Stimulated activated CD4-positive, alpha-beta T cell treated with anti-CD3 and anti-CD28 coated beads, Interleukin-4, amount 100 ng/mL, for 24 hours (primary cell): ENCODE data around the gene MSI2.

ENCODE experiments used
- DNase-seq: peaks from one replicate; pipeline ENCODE4 v3.0.0-alpha.2; 2020

MSI2 gene

DNA sequence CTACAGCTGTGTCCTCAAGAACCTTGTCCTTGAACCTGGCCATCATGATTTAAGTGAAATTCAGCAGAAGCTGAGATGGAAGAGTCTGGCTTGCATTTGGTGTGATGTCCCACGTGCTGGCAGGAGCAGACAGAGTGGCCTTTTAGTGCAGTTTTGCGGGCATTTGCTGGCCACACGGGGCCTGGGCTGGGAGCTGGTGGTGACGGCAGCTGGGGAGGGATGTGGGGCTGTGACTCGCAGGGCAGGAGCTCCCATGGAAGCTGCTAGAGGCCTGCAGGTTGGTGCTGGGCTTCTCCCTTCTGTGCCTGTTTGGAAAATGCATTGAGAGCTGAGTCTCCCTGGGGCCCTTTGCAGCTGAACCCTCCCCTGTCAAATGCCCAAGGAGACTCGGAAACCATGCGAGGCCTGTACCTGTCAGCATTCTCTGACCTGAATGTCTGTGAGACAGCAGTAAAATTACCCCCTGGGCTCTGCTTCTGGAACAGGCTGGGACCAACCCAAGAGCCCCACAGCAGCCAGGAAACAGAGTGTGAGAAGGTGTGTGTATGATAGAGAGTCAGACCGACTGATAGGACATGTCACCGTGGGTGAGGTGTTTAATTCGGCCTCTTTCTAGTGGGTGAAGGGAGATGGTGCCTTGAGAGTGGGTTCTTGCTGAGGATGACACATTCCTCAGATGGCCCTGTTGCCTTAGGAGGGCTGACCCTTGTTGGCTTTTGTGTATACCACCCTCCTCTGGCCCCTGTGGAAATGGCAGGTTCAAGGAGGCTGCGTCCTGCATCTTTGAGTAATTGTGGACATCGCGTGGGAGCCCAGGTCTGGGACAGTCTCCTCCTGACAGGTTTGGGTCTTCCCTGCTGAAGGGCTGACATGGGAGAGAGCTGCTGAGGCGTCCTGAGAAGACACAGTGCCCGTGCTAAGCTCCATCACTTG lies 145.5 kb downstream of the MSI2 start:
- no peak for DNase-seq

DNA sequence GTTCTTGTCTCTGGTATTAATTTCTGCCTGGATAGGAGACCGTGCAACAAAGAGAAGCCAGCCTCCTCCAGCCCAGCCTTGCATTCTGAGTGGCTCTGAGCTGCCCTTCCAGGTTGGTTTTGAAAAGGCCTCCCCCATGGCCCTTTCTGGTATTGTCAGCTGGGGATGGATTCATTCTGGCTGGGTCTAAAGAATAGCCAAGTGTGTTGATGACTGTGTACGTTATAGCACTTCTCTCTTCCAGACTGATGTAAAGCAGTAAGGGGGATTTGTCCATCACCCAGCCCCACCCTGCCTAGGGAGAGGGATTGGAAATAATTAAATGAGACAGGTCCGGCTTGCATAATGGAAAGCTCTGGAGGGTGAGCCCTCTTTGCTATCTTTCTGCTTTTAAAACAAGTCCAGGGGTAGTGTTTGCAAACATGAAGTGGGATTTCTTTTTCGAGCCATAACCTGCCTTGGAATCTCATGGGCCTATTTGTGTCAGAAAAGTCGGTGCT lies 146.4 kb downstream of the MSI2 start:
- DNase-seq = no peak

DNA sequence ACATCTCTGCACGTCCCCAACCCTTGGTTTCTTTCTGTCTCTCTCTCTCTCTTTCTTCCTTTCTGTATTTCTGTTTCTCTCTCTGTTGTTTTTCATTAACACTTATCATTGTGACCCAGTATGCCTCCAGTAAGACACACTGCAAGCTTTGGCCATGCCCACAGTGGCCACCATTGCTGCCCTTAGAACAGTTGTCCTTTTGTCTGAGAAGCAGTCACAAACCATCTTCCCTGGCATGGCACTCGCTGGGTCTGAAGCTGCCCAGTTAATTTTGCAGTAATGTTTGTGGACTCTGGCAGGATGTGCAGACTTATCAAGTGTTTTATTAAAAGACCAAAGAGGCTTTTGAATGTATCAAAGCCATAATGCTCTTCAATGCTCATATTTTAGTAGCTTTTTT lies 146.9 kb downstream of the MSI2 start:
- no peak for DNase-seq

DNA sequence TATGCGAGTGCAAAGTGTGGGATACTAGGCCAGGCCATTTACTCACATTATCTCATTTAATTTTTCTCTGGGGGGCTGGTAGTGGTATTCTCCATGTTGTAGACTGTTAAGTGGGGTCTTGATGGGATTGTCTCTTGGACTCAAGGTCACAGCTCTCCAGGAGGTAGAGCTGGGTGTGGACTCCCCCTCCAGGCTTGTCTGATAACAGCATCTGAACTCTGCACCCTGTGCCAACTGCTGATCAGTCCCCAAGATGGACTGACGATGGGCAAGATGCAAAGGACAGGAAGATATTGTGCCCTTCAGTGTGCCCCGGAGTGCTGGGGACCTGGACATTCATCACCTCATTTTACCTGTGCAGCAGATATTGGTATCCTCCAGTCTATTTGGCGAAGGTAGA lies 147.8 kb downstream of the MSI2 start:
- DNase-seq = no peak

DNA sequence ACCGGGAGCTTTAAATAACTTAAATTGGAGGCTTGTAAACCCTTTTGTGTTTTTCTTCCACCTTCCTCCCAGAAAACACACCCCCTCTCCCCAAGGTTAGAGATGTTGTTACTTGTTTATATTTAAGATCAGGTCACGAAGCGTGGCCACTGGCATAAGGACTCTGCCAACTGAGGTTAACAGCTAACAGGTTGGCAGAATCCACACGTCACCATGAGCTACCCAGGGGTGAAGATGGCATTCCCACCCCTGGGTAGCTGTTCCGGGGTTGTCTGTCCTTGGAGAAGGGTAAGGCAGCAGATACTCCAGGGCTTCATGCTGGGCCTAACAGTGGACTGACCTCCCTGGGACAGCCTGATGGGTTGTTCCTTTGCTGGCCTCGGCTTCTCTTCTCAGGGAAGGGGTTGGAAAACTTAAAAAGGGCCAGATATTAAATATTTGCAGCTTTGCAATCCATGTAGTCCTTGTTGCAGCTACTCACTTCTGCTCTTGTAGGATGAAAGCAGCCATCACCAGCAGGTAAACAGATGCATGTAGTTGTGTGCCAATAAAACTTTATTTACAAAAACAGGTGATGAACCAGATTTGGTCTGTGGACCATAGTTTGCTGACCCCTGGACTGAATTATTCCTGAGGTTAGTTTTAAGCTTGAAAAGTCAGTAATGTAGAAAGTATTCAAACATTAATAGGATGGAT lies 148.6 kb downstream of the MSI2 start:
- DNase-seq = no peak

DNA sequence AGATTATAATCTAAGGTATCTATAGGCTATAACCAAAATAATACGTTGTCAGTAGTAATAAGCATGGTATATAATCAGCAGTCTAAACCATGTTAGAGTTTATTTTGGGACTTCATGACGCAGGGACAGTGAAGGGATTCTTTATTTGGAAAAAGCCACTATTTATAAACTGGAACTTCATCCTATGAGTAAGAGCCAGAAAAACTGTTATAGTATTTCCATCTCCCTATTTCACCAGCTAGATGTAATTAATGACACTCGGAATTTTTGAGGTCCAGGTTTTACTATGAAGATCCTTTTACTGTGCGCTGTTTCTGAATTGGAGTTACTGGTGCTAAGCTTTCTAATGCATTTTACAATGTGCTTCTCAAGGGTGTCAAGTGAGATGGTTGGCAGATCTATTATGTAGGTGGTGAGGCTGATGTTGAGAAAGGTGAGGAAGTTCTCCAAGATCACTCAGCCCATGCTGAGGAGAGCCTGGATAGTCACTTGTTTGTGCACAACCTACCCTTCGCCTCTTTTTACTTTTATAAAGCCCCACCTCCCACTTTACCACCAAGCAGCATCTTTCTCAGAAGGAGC lies 149.3 kb downstream of the MSI2 start:
- DNase-seq = no peak

DNA sequence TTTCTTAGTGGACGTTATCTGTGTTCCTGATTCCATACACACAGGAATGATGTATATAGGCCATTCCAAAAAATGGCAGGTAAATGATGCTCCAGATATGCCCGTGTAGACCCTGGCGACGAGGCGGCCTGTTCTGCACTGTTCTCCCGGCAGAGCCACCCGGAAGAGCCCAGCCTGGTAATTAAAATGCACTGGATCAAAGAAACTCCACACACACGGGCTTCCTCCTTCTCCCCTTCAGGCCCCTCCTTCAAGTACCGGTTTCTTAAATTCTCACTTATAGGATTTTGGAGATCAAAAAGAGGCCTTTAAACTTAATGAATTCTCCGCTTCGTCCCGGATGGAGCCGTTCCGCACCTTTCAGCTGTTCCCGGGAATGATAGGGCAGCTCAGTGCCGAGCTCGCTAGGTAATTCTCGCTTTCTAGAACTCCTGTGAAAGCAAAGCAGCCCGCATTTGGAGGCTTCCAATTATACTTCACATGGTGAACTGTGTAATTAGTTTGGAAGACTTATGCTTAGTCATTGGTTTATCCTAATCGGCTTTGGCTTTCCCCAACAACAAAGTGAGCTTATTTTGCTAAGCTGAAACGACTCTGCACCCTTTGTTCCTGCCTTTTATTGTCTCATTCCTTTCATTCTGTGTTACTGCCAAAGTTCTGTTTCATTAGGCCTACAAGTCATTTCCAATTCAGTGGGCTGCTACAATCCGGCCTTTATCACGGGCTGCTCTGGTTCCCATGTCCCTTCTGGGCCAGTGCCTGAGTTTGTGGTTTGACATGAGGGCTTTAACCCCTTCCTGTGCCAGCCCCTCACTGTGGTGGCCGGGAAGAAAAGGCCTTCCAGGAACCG lies 150.0 kb downstream of the MSI2 start:
- DNase-seq = no peak

DNA sequence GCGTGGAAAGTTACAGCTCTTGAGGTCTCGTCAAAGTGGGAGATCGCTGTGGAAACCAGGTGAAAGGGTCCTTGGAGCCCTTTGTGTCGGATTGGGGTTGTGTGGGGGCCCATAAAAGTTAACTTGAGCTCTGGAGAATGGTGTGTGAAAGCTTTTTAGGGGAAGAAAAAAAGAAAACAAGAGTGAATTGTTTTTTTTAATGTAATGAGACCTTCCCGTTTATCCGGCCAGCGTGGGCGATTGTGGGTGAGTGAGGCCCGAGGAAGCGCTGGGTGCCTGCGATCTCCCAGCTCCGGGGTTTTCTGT lies 150.6 kb downstream of the MSI2 start:
- no peak for DNase-seq

DNA sequence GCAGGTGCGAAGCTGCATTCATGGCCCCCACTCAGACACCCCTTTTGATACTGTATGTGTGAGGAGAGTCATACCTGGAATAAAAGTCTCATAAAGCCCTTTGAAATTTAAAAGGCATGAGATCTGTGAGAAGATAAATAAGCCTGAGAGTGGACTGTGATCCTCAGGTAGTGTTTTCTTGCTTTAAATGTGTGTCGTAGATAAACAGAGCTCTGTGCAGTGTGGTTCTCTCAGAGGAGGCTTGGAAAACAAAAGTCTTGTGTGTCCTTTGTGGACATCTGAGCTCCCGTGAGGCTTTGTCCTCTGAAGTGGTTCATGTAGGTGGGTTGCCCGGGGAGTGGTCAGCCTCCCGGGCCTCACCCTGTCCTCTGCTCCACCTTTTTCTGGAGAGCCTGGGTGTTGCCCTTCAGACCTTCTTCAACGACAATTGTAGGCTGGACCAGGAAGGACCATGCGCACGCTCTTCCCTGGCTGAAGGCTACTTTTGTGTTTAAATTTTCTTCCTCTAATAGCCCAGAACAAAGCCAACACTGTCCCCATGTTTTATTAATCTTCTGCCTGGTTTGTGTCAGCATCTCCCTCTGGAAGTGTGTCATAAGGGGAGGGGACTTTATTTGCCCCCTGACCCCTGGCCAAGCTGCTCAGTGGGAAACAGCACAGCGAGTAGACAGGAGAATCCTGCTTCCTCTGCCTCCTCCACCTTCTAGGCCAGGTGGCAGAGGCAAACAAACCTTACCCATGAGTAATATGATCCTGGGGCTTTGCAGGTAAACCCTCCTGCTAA lies 151.2 kb downstream of the MSI2 start:
- no peak for DNase-seq

DNA sequence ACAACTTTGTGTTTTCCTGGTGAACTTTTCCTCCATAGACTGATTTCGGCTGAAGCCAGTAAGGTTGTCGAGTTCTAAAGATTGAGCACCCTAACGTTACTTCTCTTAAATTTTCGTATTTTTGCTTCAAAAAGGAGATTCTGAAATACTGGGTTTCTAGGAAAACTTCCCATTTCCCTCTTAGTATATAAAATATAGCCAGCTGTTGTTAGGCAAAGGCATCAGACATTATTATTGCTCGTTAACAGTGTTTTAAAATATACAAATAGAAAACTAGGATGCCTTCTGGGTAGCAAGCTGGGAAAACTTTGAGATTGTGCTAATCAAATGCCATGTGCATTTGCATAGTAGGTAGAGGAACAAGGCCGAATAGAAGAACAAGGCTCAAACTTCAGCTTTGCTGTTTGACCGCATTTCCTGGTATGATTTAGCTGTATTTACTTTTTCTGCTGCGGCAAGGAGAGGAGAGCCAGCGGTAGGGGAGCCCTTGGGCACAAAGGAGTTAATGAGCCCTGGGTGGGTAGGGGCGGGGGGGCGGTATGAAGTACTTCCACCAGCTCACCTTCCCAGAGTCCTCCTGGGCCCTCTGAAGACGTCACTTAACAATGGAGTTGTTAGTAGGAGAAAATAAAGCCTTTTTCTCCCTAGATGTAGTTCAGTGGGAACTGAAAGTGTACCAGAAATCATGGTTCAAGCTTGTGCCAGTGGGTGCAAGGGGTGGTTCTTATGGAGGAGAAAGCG lies 151.9 kb downstream of the MSI2 start:
- DNase-seq = peak; percentile 17

DNA sequence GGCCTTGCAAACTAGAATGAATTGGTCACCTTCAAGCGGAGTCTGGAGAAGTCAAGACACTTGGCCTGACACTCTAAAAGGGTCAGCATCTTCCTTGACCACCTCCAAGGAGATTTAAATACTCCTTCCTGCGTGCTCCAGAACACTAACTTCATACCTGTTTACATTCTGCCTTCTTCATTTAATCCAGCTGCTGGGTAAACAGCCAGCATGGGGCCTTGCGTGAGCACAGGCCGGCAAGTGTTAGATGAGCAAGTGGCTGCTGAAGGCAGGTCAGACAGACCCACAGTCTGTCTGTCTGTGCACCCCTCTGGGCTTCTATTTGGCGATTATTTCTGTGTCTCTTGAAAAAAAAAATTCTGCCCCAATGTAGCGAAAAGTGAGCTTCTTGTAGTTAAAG lies 153.8 kb downstream of the MSI2 start:
- no peak for DNase-seq

DNA sequence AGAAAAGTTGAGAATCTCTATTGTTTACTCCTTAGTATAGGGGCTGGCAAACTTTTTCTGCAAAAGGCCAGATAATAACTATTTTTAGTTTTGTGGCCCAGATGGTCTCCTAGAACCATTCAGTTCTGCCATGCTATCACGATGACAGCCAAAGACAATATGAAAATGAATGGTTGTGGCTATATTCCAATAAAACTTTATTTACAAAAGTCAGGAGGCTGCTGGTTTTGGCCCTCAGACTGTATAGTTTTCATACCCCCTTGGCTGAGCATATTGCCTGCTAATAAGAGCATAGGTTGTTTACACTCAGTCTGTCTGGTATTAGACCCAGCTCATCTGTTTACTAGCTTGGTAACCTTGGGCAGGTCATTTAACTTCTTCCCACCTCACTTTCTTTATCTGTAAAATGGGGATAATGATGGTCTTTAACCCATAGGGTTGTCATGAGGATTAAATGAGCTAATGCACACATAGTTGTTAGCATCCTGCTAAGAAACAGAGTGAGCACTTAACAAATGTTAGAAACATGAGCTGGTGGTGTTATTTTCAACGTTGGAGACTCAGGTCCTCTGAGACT lies 156.3 kb downstream of the MSI2 start:
- no peak for DNase-seq

DNA sequence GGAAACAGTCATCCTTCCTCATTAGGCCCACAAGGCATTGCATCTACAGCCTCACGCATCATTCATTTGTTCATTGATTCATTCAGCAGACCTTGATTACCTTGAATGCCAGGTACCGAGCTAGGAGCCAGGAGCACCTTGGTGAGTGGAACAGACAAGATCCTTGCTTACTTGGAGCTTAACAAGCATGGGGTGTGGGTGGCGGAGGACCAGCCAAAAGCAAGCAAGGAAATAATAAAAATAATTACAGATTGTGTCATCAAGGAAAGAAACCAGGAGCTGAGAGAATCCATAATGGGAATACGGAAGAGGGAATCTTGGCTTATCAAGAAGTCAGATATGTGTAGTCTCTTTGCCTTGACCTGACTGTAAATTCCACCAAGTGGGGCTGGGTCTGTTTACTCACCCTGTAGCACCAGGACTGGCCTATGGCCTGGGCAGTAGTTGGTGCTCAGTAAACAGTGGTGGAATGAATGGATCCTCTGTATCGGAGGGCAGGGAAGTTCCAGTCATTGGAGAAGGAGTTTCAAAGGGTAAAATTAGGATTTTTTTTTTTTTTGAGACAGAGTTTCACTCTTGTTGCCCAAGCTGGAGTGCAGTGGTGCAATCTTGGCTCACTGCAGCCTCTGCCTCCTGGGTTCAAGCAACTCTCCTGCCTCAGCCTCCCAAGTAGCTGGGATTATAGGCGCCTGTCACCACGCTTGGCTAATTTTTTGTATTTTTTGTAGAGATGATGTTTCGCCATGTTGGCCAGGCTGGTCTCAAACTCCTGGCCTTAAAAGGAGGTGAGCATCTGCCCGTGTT lies 157.7 kb downstream of the MSI2 start:
- DNase-seq = no peak

DNA sequence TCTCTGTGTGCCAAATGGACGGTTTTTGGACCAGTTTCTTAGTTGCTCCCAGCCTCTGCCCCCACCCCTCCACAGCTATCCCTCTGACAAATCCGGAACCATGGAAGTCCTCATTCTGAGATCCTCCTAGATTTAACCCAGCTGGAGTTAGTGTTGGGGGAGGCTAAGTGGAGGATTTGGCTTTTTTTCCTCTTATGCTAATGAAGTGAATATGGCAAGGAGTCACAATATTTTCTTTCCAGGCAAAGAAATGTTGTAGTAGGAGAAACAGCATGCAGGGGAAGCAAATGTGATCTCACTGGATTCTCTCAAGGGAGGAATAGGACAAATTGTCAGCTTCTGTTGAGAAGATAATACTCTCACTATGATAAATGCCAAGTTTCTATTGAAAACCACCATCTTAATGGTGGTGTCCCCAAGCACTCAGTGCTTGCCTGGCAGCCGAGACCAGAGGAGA lies 159.5 kb downstream of the MSI2 start:
- DNase-seq = no peak

DNA sequence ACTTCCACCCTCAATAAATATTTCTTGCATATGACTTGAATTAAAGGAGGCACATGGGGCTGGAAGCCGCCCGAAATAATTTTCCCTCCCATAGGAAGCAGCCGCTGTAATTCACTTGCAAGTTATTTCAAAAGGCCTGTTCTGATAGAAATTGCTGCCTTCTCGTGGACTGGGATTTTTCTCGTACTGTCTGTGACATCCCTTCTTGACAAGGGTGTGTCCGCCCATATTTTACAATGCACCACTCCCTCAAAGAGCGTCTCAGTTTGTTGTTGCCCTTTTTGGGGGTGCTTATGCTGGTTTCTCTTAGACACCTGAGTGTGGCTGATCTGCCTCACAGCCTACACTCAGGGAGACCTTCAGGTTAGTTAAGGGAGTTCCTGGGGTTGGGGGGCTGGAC lies 160.0 kb downstream of the MSI2 start:
- DNase-seq = no peak

DNA sequence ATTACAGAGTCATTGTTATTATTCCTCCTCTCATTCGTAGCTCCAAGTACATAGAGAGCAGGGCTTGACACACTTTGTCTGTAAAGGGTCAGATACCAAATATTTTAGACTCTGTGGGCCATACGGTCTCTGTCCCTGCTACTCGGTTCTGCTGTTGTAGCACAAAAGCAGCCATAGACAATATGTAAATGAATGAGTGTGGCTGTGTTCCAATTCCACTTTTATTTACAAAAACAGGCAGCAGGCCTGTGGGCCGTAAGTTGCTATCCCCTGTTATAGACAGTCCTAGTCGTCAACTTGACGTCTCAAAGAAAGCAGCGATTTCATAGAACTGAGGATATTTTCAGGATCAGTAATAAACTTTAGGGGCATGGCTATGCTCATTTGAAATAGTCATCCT lies 161.6 kb downstream of the MSI2 start:
- no peak for DNase-seq

DNA sequence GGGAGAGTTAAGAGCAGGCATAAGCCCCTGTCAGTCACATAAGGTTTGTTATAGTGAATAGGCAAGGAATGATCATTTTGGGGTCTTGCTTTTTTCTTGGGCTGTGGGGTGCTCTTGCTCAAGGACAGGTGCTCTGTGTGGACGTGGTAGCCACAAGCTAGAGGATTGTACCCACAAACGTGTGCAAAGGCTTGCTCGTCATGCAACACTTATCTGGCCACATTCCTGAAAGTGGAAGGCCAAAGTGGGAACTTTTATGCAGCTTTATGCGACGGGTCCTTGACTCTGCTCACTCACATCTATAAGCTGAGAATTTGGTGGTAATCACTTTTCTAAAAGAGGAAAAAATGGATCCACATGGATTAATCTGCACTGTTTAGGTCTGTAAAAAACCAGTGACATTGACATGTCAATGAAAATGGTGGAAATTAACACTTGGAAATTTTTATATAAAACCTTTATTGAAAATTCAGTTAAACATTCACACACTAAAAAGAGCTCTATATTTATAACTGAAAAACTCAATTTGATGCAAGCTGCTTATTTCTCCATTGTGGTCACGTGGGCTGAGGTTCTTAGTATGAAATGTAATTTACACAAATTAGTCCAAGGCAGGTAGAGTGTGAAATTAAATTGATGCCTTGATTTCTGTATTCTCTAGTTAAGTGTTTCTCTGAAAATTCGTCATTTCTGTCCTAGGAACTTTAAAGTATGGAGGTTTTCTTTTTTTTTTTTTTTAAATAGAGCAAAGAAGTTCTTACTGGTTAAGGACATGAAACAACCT lies 162.3 kb downstream of the MSI2 start:
- no peak for DNase-seq

DNA sequence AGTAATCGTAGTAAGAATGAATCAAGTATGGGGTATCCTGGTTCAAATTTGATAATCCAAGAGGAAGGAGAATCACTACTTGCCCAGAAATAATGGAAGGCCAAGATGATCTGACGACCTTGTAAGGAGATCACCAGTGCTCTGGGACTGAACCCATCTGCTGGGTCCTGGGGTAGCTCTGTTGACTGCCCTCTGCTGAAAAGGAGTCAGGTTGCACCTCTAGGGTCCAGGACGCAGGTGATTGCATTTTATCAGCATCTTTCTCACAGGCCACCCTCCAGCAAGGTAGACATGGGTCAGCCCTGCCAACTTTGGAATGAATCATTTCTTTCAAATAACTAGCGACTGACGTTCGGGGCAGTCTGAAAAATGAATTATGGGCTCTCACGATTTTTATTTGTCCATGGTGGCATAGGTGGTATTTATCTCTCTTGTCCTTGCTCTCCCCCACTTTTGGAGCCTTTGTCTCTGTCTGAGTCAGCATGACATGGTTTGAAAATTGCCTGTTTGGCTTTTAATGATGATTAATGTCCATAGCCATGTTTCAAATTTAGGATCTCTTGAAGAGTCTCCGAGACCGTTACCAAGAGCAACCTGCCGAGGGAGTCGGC lies 163.7 kb downstream of the MSI2 start:
- no peak for DNase-seq
